GM23338 (cell line): ENCODE measurements around the gene HOXD4. TPM values are rescaled to one million over a fixed set of nuclear protein-coding genes. Genes with fewer than 3 reads are reported as not detected.

ENCODE experiments used
- ATAC-seq: fragments of 200-7000 bp; cut with Tn5 transposase; 3 replicates; pipeline ENCODE4 v1.9.1; 2020
- DNase-seq: peaks from one replicate; pipeline ENCODE4 v3.0.0-alpha.2; 2015; ENCODE audit warnings: low spot score
- H2AFZ ChIP-seq: fragments of 200-600 bp; sonication (generic); 2 replicates; pipeline ENCODE4 v1.8.0; 2016; ENCODE audit warnings: antibody characterized with exemption, mild to moderate bottlenecking, moderate library complexity
- H3F3A ChIP-seq: fragments of 200-600 bp; sonication (generic); replicated peaks from 2 replicates; pipeline ENCODE4 v1.8.0; 2017; ENCODE audit warnings: antibody characterized with exemption, mixed run types, low read depth
- H3K27ac ChIP-seq: fragments of 200-600 bp; sonication (generic); 2 replicates; pipeline ENCODE4 v1.6.1; 2016; ENCODE audit warnings: low read depth
- H3K27me3 ChIP-seq: fragments of 200-600 bp; sonication (generic); 2 replicates; pipeline ENCODE4 v1.8.0; 2016; ENCODE audit warnings: mild to moderate bottlenecking, mixed run types, moderate library complexity; ENCODE audit not compliant: insufficient read depth
- H3K36me3 ChIP-seq: fragments of 200-600 bp; sonication (generic); 2 replicates; pipeline ENCODE4 v1.8.0; 2016; ENCODE audit warnings: mild to moderate bottlenecking; ENCODE audit not compliant: insufficient read depth
- H3K4me1 ChIP-seq: fragments of 200-600 bp; sonication (generic); 2 replicates; pipeline ENCODE4 v1.8.0; 2016; ENCODE audit warnings: mild to moderate bottlenecking, moderate library complexity; ENCODE audit not compliant: insufficient read depth
- H3K4me2 ChIP-seq: fragments of 200-600 bp; sonication (generic); 2 replicates; pipeline ENCODE4 v1.7.1; 2017; ENCODE audit warnings: mixed run types
- H3K4me3 ChIP-seq: fragments of 200-600 bp; sonication (generic); 2 replicates; pipeline ENCODE4 v1.6.1; 2016; ENCODE audit warnings: mixed run types
- H3K79me2 ChIP-seq: fragments of 200-600 bp; sonication (generic); replicated peaks from 2 replicates; pipeline ENCODE4 v1.8.0; 2017; ENCODE audit warnings: mild to moderate bottlenecking; ENCODE audit not compliant: insufficient read depth
- H3K9me2 ChIP-seq: fragments of 200-600 bp; sonication (generic); 2 replicates; pipeline ENCODE4 v1.8.0; 2017; ENCODE audit not compliant: insufficient read depth
- H4K20me1 ChIP-seq: fragments of 200-600 bp; sonication (generic); replicated peaks from 2 replicates; pipeline ENCODE4 v1.8.0; 2017; ENCODE audit warnings: mild to moderate bottlenecking; ENCODE audit not compliant: insufficient read depth
- H3K27ac Mint-ChIP-seq: 2 replicates; pipeline ENCODE4 v1.8.0; 2020; ENCODE audit warnings: inconsistent platforms, mild to moderate bottlenecking, moderate library complexity, mixed read lengths
- H3K27me3 Mint-ChIP-seq: 3 replicates; pipeline ENCODE4 v1.8.0; 2022; ENCODE audit warnings: low read depth, mild to moderate bottlenecking, moderate library complexity, mixed read lengths, inconsistent platforms; ENCODE audit not compliant: insufficient read depth, poor library complexity
- H3K36me3 Mint-ChIP-seq: 3 replicates; pipeline ENCODE4 v1.8.0; 2021; ENCODE audit warnings: low read depth, mild to moderate bottlenecking, inconsistent platforms, moderate library complexity, mixed read lengths
- H3K4me1 Mint-ChIP-seq: 3 replicates; pipeline ENCODE4 v1.8.0; 2020; ENCODE audit warnings: mild to moderate bottlenecking, inconsistent platforms, mixed read lengths
- H3K4me3 Mint-ChIP-seq: 3 replicates; pipeline ENCODE4 v1.8.0; 2021; ENCODE audit warnings: moderate library complexity, mild to moderate bottlenecking, inconsistent platforms, mixed read lengths
- H3K9me3 Mint-ChIP-seq: 3 replicates; pipeline ENCODE4 v1.8.0; 2020; ENCODE audit warnings: moderate library complexity, mild to moderate bottlenecking, inconsistent platforms, mixed read lengths
- CREB1 ChIP-seq: fragments of 250-450 bp; sonication (Bioruptor Pico); IDR thresholded peaks from 2 replicates; pipeline ENCODE4 v1.5.0; 2020; ENCODE audit warnings: low read depth, mild to moderate bottlenecking, moderate library complexity
- EZH2 ChIP-seq: fragments of 200-600 bp; sonication (generic); IDR thresholded peaks from one replicate; pipeline ENCODE4 v1.8.0; 2017; ENCODE audit warnings: antibody characterized with exemption, mild to moderate bottlenecking, low read depth; ENCODE audit not compliant: unreplicated experiment
- EZH2phosphoT487 ChIP-seq: fragments of 200-600 bp; sonication (generic); IDR thresholded peaks from one replicate; pipeline ENCODE4 v1.8.1; 2018; ENCODE audit warnings: antibody characterized with exemption; ENCODE audit not compliant: unreplicated experiment
- JUNB ChIP-seq: IDR thresholded peaks from one replicate; pipeline ENCODE4 v1.6.1; 2016; ENCODE audit warnings: antibody characterized with exemption; ENCODE audit not compliant: unreplicated experiment
- NANOG ChIP-seq: IDR thresholded peaks from 2 replicates; pipeline ENCODE4 v1.6.1; 2016; ENCODE audit warnings: antibody characterized with exemption, borderline replicate concordance
- POLR2AphosphoS5 ChIP-seq: IDR thresholded peaks from 2 replicates; pipeline ENCODE4 v1.6.1; 2016; ENCODE audit warnings: antibody characterized with exemption, low read depth
- ZNF462 ChIP-seq: fragments of 250-450 bp; sonication (Bioruptor Pico); IDR thresholded peaks from 2 replicates; pipeline ENCODE4 v1.5.0; 2020; ENCODE audit warnings: mild to moderate bottlenecking, moderate library complexity
- polyA plus RNA-seq: library from polyadenylated mRNA; unstranded; fragments of >200 nt; fragmentation: Nextera tagmentation; extraction: Ambion mirVana; gene quantifications from 2 replicates; pipeline ENCODE4 v1.2.1, GENCODE V29; 2016
- total RNA-seq: library from RNA; depleted of rRNA; stranded (reverse); fragments of >200 nt; shearing (Covaris generic); gene quantifications from 2 replicates; pipeline ENCODE4 v1.2.3, GENCODE V29; 2014

Gene HOXD4
- total and polyA plus RNA-seq, 2 experiments from 2014 or later: not detected

- TF ChIP-seq NANOG: no peak
- no peak for TF ChIP-seq ZNF462 (CRISPR knock-in tag)
Observed at GRCh38 chr2:176160251-176160985, 9.1 kb downstream of the HOXD4 start (continued).

- Mint-ChIP-seq H3K4me3 (no peak overlapping the region), H3K27ac (no peak overlapping the region), H3K9me3 (peaks cover 10% of the 10 kb centered on the region; the same call in 2 of the 3 replicates), H3K36me3 (no peaks in the 10 kb centered on the region), H3K27me3 (peaks cover 99% of the 10 kb centered on the region), H3K4me1 (peaks cover 49% of the 10 kb centered on the region)
- DNase-seq: peak; percentile 29
- Histone ChIP-seq H3K9me2 (no peaks in the 10 kb centered on the region), H3K4me2 (no peak overlapping the region), H3K36me3 (no peaks in the 10 kb centered on the region), H3K27me3 (peaks cover 100% of the 10 kb centered on the region), H2AFZ (no peak overlapping the region), H3K27ac (no peak overlapping the region), H4K20me1 (peaks cover 44% of the 10 kb centered on the region), H3F3A (peaks cover 24% of the 10 kb centered on the region), H3K4me1 (peaks cover 57% of the 10 kb centered on the region), H3K79me2 (no peaks in the 10 kb centered on the region), H3K4me3 (peak overlapping the region; percentile 41)
- no peak for ATAC-seq
- TF ChIP-seq ZNF462 (CRISPR knock-in tag) (no peak), JUNB (no peak), EZH2 (peak; percentile 96), CREB1 (CRISPR knock-in tag) (no peak), NANOG (no peak), POLR2AphosphoS5 (no peak), EZH2phosphoT487 (peak; percentile 16)
Observed at GRCh38 chr2:176160986-176161824, 9.9 kb downstream of the HOXD4 start.
